GM19395 (cell line): ENCODE measurements around the gene PRXL2A.
"Not testable (repeated sequence)": the region's sequence is repeated elsewhere in the genome, so short reads cannot be mapped to it uniquely, and the experiment has no call there.

Experiments
- ATAC-seq: cut with Tn5 transposase; IDR thresholded peaks from one replicate; pipeline ENCODE4 v1.9.1; 2021; ENCODE audit warnings: mild to moderate bottlenecking, moderate library complexity; ENCODE audit not compliant: unreplicated experiment

The PRXL2A gene

DNA sequence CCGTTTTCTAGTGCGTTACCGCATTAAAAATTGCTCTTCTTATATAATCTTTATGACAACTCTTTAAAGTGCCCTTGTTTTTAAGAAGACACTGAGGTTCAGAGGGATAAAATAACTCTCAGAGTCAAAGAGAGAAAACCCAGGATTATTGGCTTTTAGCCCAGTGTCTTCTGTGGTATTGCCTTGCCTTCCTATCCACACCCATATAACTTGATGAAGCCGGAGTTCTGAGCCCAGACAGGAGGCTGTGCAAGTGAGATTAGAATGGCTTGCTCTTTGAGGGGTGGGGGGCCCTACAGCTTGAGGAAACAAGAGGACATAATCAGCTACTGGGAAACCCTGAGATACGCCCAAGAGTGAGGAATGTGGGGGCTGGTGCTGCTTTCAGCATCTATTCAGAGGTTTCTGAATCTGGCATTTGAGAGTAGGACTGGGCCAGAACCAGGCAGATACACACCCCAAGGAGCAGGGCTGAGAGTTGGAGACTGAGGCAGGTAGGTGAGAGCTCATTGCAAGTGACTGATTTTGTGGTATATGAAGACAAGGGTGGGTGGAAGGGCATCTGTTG, 2.3 kb downstream of the PRXL2A start:
- no peak for ATAC-seq

DNA sequence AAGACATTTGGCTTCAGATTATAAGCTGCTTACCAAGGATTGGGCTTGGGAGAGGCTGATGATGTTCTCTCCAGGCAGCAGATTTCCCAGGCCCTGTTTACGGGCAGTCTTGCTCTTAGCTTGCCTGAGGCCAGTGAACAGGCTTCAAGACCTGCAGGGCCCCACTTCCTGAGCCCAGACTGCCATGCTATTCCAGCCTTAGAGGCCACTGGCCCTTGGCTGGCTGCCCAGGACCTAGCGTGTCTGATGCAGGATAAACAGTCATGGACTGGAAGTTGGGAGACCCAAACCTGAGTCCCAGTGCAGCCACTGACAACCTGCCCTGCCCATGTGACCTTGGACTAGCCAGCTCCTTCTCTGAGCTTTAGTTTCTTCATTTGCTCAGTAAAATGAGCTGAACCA, 2.9 kb downstream of the PRXL2A start:
- no peak for ATAC-seq

DNA sequence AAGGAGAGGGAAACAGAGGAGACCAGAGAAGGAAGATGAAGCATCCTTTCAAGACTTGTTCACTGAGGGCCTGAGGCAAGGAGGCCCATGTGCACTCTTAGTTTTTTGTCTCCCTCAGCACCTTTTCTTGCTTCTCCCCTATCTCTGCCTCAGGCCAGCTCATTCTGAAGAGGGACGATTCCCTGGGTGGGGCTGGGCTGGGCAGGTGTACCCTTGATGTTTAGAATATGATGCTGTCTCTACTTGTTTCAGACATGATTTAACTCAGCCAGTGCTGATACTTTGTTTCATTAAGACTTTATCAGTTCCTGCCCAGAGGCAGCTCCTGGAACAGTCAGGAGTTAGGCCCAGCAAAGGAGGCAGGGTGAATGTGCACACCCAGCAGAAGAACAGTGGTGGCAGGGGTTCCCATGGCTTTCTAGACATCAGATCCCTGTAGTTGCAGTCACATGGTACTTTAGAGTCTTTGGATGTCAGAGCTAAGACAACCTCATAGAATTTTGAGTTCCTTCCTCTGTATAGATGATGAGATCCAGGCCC, 3.4 kb downstream of the PRXL2A start:
- ATAC-seq, result no peak

DNA sequence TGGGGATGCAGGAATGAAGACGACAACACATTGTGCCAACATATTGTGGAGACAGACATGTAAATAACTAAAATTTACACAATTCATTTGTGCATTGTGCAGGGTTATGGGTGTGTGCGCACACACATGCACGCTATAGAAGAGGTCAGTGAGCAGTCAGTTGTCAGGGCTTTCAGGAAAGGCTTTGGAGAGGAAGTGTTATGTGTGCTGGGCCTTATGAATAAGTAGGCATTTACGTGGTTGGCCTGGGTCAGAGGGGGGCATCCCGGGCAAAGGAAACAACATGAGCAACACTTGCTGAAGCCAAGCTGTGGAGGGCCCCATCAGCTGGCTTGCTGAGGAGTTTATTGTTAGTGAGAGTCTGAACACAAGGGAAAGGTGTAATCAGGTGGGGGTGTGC, 4.1 kb downstream of the PRXL2A start:
- no peak for ATAC-seq

DNA sequence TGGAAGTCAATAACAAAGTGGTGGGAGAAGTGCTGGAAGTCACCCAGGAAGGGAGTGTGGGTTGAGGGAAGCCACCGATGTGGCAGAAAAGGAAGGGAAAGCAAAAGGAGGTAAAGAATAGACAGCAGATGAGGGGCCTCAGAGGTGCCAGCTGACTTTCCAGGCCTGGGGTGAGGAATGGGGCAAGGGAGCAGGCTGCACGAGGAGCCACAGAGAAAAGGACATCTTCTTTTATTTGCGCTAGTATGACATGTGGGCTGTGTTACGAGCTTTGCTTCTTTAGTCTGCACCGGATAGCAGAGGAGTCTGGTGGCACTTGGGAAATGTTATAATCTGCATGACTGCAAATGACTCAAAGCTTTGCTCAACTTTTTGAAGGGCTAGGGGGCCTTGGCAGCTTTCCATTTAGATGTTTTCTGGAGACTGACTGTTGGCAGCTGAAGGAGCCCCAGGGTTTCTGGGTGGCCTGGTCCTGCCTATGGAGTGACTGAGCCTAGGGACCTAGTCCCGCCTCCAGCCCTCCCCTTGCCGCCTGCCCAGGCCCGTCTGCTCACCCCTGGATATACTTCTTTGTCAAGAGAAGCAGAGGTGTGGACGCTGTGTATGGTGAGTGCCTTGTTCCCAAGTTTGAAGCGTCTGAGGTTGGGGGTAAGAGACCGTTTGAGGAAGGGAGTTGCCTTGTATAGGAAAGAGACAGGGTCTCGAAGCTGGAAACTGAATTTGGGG, 5.1 kb downstream of the PRXL2A start:
- ATAC-seq, result no peak

DNA sequence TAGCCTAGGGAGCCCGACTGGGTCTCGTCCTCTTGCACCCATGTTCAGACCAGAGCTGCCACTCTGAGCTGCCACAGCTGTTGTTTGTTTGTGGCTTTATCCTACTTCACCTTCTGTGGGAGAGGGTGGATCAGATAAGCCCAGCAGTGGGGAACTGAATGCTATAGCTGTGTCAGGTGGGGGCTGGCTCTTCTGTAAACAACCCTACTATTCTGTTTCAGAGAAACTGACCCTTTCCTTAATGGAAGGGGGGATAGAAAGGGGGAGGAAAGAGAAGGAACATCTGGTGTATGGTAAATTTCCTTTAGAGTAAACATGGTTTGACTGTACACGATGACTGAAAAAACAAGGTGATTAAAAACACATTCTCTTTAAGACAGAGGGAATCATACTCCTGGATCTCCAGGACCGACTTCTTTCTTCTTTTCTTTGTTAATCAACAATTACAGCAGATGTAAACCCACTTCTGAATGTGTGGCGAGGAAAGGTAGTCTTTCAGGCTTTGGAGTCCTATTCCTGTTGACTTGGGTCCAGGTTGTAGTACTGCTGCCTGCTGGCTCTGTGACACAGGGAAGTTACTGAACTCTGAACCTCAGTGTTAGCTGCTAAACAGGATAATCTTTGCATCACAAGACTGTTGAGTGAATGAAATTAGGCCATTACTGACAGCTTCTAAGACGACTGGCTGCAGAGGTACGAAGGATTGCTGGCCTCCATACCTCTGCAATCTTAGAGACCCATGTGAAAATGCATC, 6.0 kb downstream of the PRXL2A start:
- no peak for ATAC-seq

DNA sequence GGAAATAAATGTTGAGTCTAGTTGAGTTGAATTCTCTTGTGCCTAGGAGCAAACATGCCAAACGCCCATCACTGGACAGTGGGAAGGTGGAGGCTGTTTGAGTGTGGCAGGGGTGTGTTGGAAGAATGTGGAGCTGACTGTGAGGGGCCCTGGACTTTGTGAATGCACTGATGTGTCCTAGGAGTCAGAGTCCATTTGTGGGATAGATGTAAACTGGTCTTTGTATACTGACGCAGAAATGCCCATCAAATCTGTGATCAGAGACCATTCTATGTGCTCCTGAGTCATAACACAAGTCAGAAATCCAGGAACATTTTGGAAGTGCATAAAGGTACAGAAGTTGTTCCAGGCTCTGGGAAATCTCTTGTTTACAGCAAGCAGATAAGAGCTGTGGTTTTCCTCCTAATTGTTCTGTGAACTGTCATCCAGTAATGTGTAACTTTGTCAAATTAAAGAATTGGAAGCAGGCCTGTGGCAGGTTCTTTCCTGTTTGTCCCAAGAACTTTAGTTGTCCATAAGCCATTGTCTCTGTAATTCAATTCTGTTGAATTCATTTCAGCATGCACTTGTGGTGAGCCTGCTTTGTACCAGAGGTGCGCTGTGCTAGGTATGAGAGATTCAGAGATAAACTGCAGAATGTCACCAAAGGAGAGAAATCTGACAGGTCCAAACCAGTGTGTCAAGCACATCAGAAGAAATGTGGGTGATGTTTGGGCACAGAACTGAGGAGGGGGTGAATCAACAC, 7.6 kb downstream of the PRXL2A start:
- no peak for ATAC-seq

DNA sequence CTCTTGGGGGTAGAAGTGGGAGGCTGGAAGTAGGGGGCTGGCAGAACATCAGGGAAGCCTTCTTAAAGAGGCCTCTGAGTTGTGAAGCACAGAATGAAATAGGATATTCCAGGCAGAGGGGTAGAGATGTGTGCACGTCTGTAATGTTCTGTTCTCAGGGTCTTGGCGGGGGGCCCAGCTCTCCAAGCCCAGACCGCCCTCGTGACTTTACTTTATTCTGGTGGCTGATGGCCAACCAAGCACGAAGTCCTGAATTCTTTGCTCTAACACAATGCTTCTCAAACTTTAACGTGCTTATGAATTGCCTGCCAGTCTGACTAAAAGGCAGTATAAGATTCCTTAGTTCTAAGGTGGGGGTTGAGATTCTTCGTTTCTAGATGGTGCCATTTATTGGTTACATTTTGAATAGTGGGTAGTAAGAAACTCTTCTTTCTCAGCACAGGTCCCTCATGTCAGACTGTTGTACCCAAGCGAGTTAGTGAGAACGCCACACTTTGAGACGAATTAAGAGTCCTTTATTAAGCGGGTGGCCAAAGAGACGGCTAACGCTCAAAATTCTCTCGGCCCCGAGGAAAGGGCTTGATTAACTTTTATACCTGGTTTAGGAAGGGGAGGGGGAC, 8.2 kb downstream of the PRXL2A start:
- no peak for ATAC-seq

DNA sequence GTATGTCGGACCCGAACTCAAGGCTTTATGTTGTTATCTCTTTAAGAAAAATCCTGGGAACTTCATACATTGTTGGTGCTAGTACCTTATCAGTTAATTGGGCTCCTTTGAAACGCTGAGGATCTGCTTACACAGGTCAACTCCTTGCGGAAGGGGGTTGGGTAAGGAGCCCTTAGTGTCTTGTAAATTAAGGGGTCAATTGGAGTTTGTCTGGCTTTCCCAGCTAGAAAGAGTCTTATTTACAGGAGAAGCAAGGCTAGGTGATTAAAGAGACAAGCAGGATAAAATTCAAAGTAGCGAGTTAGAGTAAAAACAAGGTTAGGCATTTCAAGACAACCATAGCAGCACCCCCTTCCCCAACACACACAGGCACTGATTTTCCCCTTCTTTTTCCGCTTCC, 8.9 kb downstream of the PRXL2A start:
- not testable (repeated sequence) for ATAC-seq

DNA sequence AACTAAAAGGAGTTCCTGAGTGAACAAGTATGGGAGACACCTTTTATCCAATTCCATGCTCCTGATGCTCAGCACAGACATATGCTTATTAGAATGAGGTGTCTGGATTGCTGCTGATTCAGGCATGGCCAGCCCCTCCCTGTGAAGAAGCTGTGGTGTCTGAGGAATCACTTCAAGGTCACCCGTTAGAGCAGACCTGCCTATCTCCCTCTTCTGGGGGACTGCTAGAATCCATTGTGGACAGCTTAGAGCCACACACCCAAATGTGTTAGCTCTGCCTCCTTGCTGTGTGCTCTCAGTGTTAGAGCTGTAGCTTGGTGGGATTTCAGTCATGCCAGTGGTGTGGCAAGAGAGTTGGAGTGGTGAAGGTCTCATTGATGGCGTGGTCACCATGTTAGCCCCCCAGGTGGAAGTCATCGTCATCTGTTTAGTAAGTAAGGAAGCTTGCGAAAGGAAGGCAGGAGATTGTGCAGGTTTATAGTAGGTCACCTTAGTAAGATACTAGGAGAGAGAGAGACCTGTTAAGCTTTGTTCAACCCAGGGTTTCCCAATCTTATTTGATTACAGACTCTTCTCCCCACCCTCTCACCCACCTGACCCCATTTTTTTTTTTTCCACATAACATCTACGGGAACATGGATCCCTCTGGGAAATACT, 12.8 kb downstream of the PRXL2A start:
- peak; percentile 23 for ATAC-seq

DNA sequence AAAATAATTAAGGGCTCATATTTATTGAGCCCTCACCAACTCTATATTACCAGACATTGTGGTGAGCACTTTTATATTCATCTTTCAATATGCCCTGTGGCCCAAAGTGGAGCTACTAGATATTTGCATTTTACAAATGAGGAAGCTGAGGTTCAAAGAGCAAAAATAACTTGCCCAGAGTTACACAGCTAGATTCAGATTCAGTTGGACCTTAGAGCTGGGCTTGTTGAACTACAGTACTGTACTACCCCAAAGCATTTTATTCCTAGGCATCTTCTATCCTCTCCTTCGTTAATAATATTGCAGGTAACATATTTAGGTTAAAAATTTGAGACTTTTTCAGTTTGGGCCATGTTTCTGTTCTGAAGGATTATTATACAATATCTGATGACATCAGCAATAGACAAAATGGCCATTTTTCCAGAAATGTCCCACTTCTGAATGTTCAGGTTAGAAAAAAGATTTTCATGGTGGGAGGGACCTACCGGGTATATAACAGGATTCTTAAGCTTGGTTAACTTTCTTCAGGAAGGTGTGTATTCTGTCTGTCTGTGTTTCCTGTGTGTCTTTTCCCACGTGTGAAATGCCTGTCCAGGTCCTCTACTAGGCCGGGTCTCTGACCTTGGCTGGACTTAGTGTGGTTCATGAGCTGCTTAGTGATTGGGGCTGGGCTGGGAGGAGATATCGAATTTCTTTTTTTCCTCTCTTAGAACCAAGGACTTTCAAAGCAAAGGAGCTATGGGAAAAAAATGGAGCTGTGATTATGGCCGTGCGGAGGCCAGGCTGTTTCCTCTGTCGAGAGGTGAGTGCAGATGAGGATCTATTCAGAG, 13.6 kb downstream of the PRXL2A start:
- peak; percentile 85 for ATAC-seq

DNA sequence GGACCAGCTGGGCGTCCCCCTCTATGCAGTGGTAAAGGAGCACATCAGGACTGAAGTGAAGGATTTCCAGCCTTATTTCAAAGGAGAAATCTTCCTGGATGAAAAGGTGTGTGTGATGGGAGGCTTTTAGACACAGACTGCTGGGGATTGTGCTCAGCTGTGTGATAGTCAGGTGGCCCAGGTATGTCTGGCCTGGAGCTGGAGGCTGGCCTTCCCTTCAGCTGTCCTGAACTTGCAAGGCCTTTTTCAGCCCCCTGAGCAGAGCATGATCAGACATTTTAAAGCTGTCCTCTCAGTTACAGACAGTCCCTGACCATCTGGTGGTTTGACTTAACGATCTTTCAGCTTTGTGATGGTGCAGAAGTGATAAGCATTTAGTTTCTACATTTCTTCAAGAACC, 17.6 kb downstream of the PRXL2A start:
- no peak for ATAC-seq

DNA sequence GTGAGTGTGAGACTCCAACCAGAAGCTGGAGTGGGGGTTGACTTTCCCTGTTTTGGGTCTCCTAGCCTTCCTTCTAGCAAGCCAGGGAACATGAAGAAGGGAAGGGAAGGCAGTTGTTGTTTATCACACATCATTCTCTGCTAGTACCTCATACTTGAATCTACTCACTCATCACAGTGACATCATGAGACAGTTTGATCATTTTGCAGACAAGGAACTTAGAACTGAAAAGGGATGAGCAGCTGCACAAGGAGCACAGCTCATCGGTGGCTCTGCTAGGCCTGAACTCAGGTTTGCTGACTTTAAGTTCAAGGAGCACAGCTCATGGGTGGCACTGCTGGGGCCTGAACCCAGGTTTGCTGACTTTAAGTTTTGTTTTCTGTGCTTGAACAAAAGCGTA, 19.2 kb downstream of the PRXL2A start:
- no peak for ATAC-seq

DNA sequence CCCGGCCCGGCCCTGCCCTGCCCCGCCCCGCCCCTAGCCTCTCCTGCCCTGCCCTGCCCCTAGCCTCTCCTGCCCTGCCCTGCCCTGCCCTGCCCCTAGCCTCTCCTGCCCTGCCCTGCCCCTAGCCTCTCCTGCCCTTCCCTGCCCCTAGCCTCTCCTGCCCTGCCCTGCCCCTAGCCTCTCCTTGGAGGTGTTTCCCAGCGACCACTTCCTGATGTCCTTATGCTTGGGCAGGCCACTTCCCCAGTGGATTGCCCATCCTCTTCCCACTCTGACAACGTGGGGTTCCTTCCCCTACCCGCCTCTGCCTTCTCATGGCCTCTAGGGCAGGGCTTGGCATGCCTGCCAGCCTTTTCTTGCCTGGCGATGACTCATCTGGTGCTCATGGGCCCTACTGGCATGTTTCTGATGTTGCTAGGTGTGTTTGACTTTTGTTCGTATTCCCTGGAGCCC, 21.2 kb downstream of the PRXL2A start:
- ATAC-seq, result no peak

DNA sequence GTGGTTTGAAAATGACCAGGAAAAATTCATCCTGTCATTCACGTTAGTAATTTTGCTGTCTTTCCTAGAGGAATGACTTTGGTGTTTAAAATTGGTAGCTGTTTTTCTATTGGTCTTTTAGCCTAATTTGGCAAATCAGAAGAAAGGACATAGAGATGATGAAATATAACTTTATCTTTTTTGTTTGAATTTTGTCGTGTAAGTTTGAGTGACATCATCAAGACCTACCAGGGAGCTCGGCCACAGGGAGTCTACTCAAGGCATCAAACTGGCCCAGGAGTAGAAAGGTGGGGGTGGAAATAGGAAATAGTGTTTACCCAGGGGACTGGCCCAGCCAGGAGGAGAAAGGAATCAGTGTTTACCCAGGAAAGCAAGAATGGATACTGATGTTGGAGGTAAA, 24.8 kb downstream of the PRXL2A start:
- no peak for ATAC-seq

DNA sequence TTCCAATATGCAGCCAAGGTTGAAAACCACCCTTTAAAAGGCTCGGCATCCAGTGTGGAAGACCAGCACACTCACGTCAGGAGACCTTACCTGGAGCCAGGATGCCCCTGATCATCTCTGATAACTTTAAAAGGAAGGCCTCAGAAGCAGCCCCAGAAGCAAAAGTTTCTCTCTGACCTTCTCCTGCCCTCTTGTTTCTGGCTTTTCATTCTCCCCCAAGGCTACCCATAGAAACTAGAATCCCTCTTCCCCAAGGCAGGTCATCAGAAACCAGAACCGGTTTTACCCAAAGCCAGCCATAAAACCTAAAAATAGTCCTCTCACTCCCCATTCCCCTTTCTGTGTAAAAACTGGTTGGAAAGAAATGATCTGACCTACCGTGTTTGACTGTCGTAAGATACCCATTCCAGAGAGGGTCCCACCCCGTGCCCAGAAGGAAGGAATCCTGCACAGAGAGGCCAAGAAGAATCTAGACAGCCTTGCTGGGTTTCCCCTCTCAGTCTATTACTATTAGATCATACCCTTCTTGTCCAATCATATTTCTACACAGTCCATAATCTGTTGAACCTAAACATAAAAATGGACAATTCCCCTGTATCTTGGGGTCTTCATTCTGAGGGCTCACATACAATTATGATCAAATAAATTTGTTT, 28.2 kb downstream of the PRXL2A start:
- ATAC-seq, result no peak

DNA sequence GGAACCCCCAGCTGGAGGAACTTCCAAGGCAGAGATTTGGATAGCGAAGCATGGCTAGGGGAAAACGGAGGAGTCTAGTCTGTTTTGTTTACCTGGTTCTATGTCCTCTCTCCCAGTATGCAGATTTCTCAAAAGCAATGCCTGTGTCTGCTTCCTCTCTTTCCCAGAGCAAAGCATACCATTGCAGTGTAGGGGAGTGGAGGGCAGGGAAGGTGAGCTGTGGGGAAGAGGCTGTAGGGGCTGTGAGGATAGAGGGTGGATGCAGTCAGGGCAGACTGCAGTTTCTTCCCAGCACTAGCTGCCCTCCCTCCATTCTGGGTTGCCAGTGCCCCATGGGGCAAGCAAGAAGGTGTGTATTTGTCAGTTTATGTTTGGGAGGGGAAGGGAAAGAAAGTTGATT, 28.9 kb downstream of the PRXL2A start:
- no peak for ATAC-seq

DNA sequence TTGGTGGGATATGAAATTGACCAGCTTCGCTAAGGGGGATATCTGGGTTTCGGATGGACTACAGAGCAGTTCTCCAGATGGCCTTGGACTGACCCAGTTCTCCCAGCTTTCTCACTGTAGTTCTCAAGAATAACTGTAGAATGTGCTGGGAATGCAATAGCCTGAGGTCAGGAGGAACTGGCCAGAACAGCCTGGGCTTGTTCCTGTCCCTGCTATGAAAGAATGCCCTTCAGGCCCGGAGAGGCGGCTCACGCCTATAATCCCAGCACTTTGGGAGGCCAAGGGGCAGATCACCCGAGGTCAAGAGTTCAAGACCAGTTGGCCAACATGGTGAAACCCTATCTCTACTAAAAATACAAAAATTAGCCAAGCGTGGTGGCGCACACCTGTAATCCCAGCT, 33.5 kb downstream of the PRXL2A start:
- no peak for ATAC-seq

DNA sequence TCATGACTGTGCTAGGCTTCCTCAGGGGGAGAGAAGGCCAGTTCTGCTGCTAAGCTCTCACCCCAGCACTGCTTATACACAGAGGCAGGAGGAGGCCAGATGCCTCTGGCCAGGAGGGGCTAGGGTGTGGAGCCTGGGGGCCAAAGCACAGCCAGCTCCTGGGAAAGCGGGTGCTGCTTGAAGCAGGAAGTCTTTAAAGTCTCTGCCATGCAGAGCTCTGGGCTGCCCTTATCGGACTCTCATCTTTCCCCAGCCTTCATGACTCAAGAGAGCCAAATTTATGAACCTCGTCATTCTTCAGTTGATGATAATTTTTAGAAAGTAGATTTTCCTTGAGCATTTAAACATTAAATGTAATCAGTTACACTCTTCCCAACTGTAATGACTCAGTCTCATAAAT, 34.5 kb downstream of the PRXL2A start:
- ATAC-seq, result no peak
